Gastrocnemius medialis (tissue), 4 donors: ENCODE data around the gene CARMIL1. TPM values are rescaled to one million over a fixed set of nuclear protein-coding genes. Genes with fewer than 3 reads are reported as not detected.

Experiments
- ATAC-seq, 2 donors: fragments of 150-250 bp; one replicate each; pipeline ENCODE4 v1.9.1; 2016
- DNase-seq, 2 donors: peaks; one replicate each; pipeline ENCODE4 v3.0.0-alpha.2; 2019
- H3K27ac ChIP-seq, 4 donors: fragments of 200-600 bp; sonication (generic); 1 replicate in 1 of 4; 2 replicates in 3 of 4; pipeline ENCODE4 v1.5.1; 2016 to 2018; ENCODE audit warnings: mild to moderate bottlenecking in 2 of 4, moderate library complexity in 1 of 4
- H3K27me3 ChIP-seq, 3 donors: fragments of 200-600 bp; sonication (generic) in 2 of 3; 1 replicate in 1 of 3; 2 replicates in 2 of 3; pipeline versions ENCODE4 v1.5.1 to v1.6.0; 2016 to 2019; ENCODE audit warnings: mild to moderate bottlenecking in 1 of 3, moderate library complexity in 1 of 3
- H3K36me3 ChIP-seq, 2 donors: fragments of 200-600 bp; sonication (generic) in 1 of 2; one replicate each; pipeline ENCODE4 v1.5.1; 2017 to 2018
- H3K4me1 ChIP-seq, 2 donors: fragments of 200-600 bp; sonication (generic) in 1 of 2; one replicate each; pipeline ENCODE4 v1.5.1; 2016 to 2017; ENCODE audit warnings: mild to moderate bottlenecking in 2 of 2
- H3K4me3 ChIP-seq, 4 donors: fragments of 200-600 bp; sonication (generic) in 3 of 4; 1 replicate in 1 of 4; 2 replicates in 3 of 4; pipeline ENCODE4 v1.5.1; 2016 to 2019; ENCODE audit warnings: mild to moderate bottlenecking in 2 of 4
- H3K9me3 ChIP-seq, 3 donors: fragments of 200-600 bp; sonication (generic) in 2 of 3; 1 replicate in 1 of 3; 2 replicates in 2 of 3; pipeline ENCODE4 v1.5.1; 2016 to 2019
- CTCF ChIP-seq, 5 experiments: fragments of 450-650 bp in 3 of 5; fragments of 200-600 bp in 2 of 5; sonication (generic) in 2 of 5; IDR thresholded peaks in 4 of 5; conservative IDR thresholded peaks in 1 of 5; 1 replicate in 4 of 5; 2 replicates in 1 of 5; pipeline ENCODE4 v1.5.1; 2016 to 2019; ENCODE audit warnings: antibody characterized with exemption in 5 of 5, mild to moderate bottlenecking in 3 of 5, moderate library complexity in 3 of 5
- POLR2A ChIP-seq, 2 donors: fragments of 450-650 bp; IDR thresholded peaks; one replicate each; pipeline ENCODE4 v1.6.1; 2017; ENCODE audit warnings: antibody characterized with exemption in 2 of 2, mild to moderate bottlenecking in 2 of 2, moderate library complexity in 2 of 2
- in situ Hi-C, 4 donors: fragments of 200-750 bp; cut with MboI; loops; one replicate each; pipeline versions ENCODE4 v1.15.0 to v1.8.0; 2017; ENCODE audit warnings: low sequenced_read_pairs in 4 of 4
- intact Hi-C: fragments of 100-400 bp; cut with DNase I; formaldehyde crosslinking; loops from one replicate; pipeline ENCODE4 v1.15.1; 2023; ENCODE audit warnings: low total_unique reads
- total RNA-seq, 4 donors: library from RNA; depleted of rRNA; stranded (reverse); fragments of >200 nt; gene quantifications; one replicate each; pipeline versions ENCODE4 v1.1.0 to v1.2.3, GENCODE V29; 2016

CARMIL1 gene
- total RNA-seq, 4 donors from 2014 or later: 0.87 to 2.1 (median 1.7) TPM

- H3K4me3 ChIP-seq: no peak overlapping the region
- no peaks in the 10 kb centered on the region for H3K9me3 ChIP-seq
- H3K36me3 ChIP-seq: no peaks in the 10 kb centered on the region
- TF ChIP-seq CTCF (IDR thresholded peaks at IDR 0.05 in 4 of 5, conservative IDR thresholded peaks at IDR 0.05 in 1 of 5) (no peak), POLR2A (IDR thresholded peaks at IDR 0.05) (no peak)
- ATAC-seq: no peak
- in situ Hi-C loops: no loop called here
- no peak overlapping the region for H3K27ac ChIP-seq
- DNase-seq: no peak
- intact Hi-C loops: no loop called here
- no peaks in the 10 kb centered on the region for H3K4me1 ChIP-seq
- H3K27me3 ChIP-seq: no peaks in the 10 kb centered on the region
Measured at GRCh38 chr6:25244865-25245264, 34.3 kb upstream of the CARMIL1 start.

GRCh38 chr6:25248123-25248522, 31.1 kb upstream of the CARMIL1 start:
- DNase-seq (no peak), ATAC-seq (no peak)
- Histone ChIP-seq H3K27me3 (no peaks in the 10 kb centered on the region), H3K27ac (no peak overlapping the region), H3K9me3 (no peaks in the 10 kb centered on the region), H3K4me3 (no peak overlapping the region), H3K36me3 (no peaks in the 10 kb centered on the region), H3K4me1 (no peaks in the 10 kb centered on the region)
- no peak for TF ChIP-seq POLR2A (IDR thresholded peaks at IDR 0.05)
- TF ChIP-seq CTCF (IDR thresholded peaks at IDR 0.05 in 4 of 5, conservative IDR thresholded peaks at IDR 0.05 in 1 of 5): no peak
- in situ Hi-C loops: no loop called here
- intact Hi-C loops: no loop called here

DNA sequence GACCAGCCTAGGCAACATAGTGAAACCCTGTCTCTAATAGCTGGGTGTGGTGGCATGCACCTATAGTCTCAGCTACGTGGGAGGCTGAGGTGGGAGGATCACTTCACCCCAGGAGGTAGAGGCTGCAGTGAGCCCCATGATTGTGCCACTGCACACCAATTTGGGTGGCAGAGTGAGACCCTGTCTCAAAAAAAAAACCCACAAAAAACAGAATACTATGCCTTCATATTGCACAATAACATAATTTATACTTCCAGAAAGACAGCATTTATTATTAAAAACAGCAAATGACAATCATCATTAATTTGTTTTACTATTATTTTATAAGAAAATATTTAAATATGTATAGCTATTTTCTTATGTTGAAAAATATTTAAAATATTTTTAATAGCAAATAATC, 30.0 kb upstream of the CARMIL1 start:
- in situ Hi-C loops (no loop called here), intact Hi-C loops (no loop called here)
- H3K4me3 ChIP-seq: no peak overlapping the region
- H3K27me3 ChIP-seq: no peaks in the 10 kb centered on the region
- no peak for ATAC-seq
- H3K27ac ChIP-seq: no peak overlapping the region
- TF ChIP-seq CTCF (IDR thresholded peaks at IDR 0.05 in 4 of 5, conservative IDR thresholded peaks at IDR 0.05 in 1 of 5) (no peak), POLR2A (IDR thresholded peaks at IDR 0.05) (no peak)
- H3K4me1 ChIP-seq: no peaks in the 10 kb centered on the region
- DNase-seq: no peak
- no peaks in the 10 kb centered on the region for H3K36me3 ChIP-seq
- no peaks in the 10 kb centered on the region for H3K9me3 ChIP-seq

DNA sequence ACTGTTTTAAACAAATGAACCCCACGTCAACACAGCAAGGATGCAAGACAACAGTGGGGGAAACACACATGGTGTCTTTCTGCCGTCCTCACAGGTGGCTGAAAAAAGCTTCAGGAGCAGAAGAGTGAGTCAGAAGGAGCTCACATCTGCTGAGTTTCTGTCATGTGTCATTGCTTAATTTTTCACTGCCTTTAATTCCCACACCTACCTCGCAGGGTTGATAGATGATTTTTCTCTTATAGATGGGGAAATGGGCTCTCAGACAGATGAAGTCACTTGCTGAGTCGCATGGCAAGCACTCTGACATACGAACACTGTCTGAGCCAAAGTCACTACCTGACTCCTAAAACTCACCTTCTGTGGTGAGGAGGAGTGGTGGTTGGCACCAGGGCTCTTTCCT, 28.3 kb upstream of the CARMIL1 start:
- H3K27me3 ChIP-seq: no peaks in the 10 kb centered on the region
- H3K27ac ChIP-seq: no peak overlapping the region
- DNase-seq (no peak), ATAC-seq (no peak)
- TF ChIP-seq POLR2A (IDR thresholded peaks at IDR 0.05) (no peak), CTCF (IDR thresholded peaks at IDR 0.05 in 4 of 5, conservative IDR thresholded peaks at IDR 0.05 in 1 of 5) (no peak)
- intact Hi-C loops: no loop called here
- H3K36me3 ChIP-seq: no peaks in the 10 kb centered on the region
- in situ Hi-C loops: loop anchor here (25.0 kb wide), 3 partner anchors 236 to 361 kb away; no protein-coding TSS in a partner anchor
- H3K4me3 ChIP-seq: no peak overlapping the region
- H3K4me1 ChIP-seq: no peaks in the 10 kb centered on the region
- H3K9me3 ChIP-seq: no peaks in the 10 kb centered on the region

- no peaks in the 10 kb centered on the region for H3K9me3 ChIP-seq
- H3K4me3 ChIP-seq: no peak overlapping the region
- no peaks in the 10 kb centered on the region for H3K36me3 ChIP-seq
- DNase-seq: no peak
- no peak for ATAC-seq
- H3K4me1 ChIP-seq: no peaks in the 10 kb centered on the region
- in situ Hi-C loops (loop anchor here (25.0 kb wide), 3 partner anchors 236 to 361 kb away; no protein-coding TSS in a partner anchor), intact Hi-C loops (no loop called here)
- no peaks in the 10 kb centered on the region for H3K27me3 ChIP-seq
- TF ChIP-seq POLR2A (IDR thresholded peaks at IDR 0.05) (no peak), CTCF (IDR thresholded peaks at IDR 0.05 in 4 of 5, conservative IDR thresholded peaks at IDR 0.05 in 1 of 5) (no peak)
- H3K27ac ChIP-seq: no peak overlapping the region
Measured at GRCh38 chr6:25251426-25251825, 27.7 kb upstream of the CARMIL1 start.
